Measurements from ENCODE around the gene ABCG5.
A peak's percentile ranks its signal among the peaks of the same experiment; 100 is the strongest.

Gene ABCG5

GRCh38 chr2:43838560-43839267 lies at the start of gene ABCG5, which contains the start of gene ABCG8:
Gene ABCG5, minus strand, starts transcription at chr2:43838839. Its CDS starts 160 bp downstream, at chr2:43838679.
Gene ABCG8, plus strand, starts transcription at chr2:43838971. Its CDS starts 83 bp downstream, at chr2:43839054.
- no peak for DNase-seq

GRCh38 chr2:43887176-43887575 lies 48.5 kb upstream of the ABCG5 start:
- no peak for DNase-seq

- DNase-seq: no peak
Observed at GRCh38 chr2:43885132-43885632, 46.5 kb upstream of the ABCG5 start.

GRCh38 chr2:43884689-43885088 lies 46.0 kb upstream of the ABCG5 start:
- DNase-seq: no peak

GRCh38 chr2:43882312-43882711 lies 43.7 kb upstream of the ABCG5 start:
- DNase-seq: no peak

- DNase-seq: no peak
Observed at GRCh38 chr2:43880952-43881351, 42.3 kb upstream of the ABCG5 start.

GRCh38 chr2:43880471-43880870 lies 41.8 kb upstream of the ABCG5 start:
- DNase-seq: no peak

- peak; percentile 25 for DNase-seq
Observed at GRCh38 chr2:43879261-43879660, 40.6 kb upstream of the ABCG5 start.

GRCh38 chr2:43877782-43878464 lies 39.3 kb upstream of the ABCG5 start:
- peak; percentile 45 for DNase-seq

- no peak for DNase-seq
Observed at GRCh38 chr2:43874776-43875451, 36.3 kb upstream of the ABCG5 start.

- DNase-seq: no peak
Observed at GRCh38 chr2:43872151-43872550, 33.5 kb upstream of the ABCG5 start.

- DNase-seq: no peak
Observed at GRCh38 chr2:43855292-43855691, 16.7 kb upstream of the ABCG5 start.

GRCh38 chr2:43854671-43855070 lies 16.0 kb upstream of the ABCG5 start:
- DNase-seq: no peak

GRCh38 chr2:43853141-43854081 lies 14.8 kb upstream of the ABCG5 start:
- no peak for DNase-seq

- no peak for DNase-seq
Observed at GRCh38 chr2:43852196-43852730, 13.6 kb upstream of the ABCG5 start.

GRCh38 chr2:43851011-43851980 lies 12.7 kb upstream of the ABCG5 start:
- DNase-seq: no peak

- DNase-seq: no peak
Observed at GRCh38 chr2:43848214-43848613, 9.6 kb upstream of the ABCG5 start.

- DNase-seq: no peak
Observed at GRCh38 chr2:43846140-43846793, 7.6 kb upstream of the ABCG5 start.

- DNase-seq: no peak
Observed at GRCh38 chr2:43845181-43845580, 6.5 kb upstream of the ABCG5 start.

GRCh38 chr2:43842866-43843226 lies 4.2 kb upstream of the ABCG5 start:
- DNase-seq: no peak
